Body of pancreas (tissue), 4 donors: ENCODE data around the gene TXLNB.

Experiments used
- CTCF ChIP-seq, 7 experiments: fragments of 450-650 bp in 4 of 7; fragments of 200-600 bp in 3 of 7; sonication (generic) in 3 of 7; IDR thresholded peaks; one replicate each; pipeline ENCODE4 v1.5.1; 2016 to 2019; ENCODE audit warnings: antibody characterized with exemption in 7 of 7
- POLR2A ChIP-seq, 3 donors: fragments of 450-650 bp; IDR thresholded peaks; one replicate each; pipeline ENCODE4 v1.6.1; 2016; ENCODE audit warnings: antibody characterized with exemption in 3 of 3, mild to moderate bottlenecking in 2 of 3

GRCh38 chr6:139204978-139205377, 86.8 kb downstream of the TXLNB start:
- TF ChIP-seq CTCF (IDR thresholded peaks at IDR 0.05) (no peak), POLR2A (IDR thresholded peaks at IDR 0.05) (no peak)
